Measurements from ENCODE around the gene SYNJ1. TPM values are rescaled to one million over a fixed set of nuclear protein-coding genes. Genes with fewer than 3 reads are reported as not detected.

Gene SYNJ1
- total and polyA plus RNA-seq, 9 of the 15 experiments (the other 6 are each of a cell fraction or from before 2014, with no cell fraction given) = 2.4 to 10.6 (median 5.6) TPM

- TF ChIP-seq THRA (IDR thresholded peaks at IDR 0.05) = no peak
- no peak for TF ChIP-seq SREBF1 (IDR thresholded peaks at IDR 0.05; ENCODE audit: borderline replicate concordance, low read depth, low read length)
- TF ChIP-seq MCM2 (IDR thresholded peaks at IDR 0.05; ENCODE audit: low read depth) = no peak
- 0 out of 2 replicates have a peak, but pooled peaks have one; percentile 31 for TF ChIP-seq ZNF766 (CRISPR knock-in tag; conservative IDR thresholded peaks at IDR 0.05)
- no peak for TF ChIP-seq ZNF778 (CRISPR knock-in tag; IDR thresholded peaks at IDR 0.05)
- no peak for TF ChIP-seq REST (IDR thresholded peaks at IDR 0.05; ENCODE audit: borderline replicate concordance)
- no peak for TF ChIP-seq REST (CRISPR knock-in tag; IDR thresholded peaks at IDR 0.05; ENCODE audit: low read depth)
- TF ChIP-seq FOXJ2 (tag; IDR thresholded peaks at IDR 0.05) = 0 out of 2 replicates have a peak, but pooled peaks have one; percentile 34
- TF ChIP-seq ATF3 (IDR thresholded peaks at IDR 0.05) = no peak
- TF ChIP-seq ATF3 (CRISPR knock-in tag; conservative IDR thresholded peaks at IDR 0.05) = no peak
- TF ChIP-seq KLF13 (tag; IDR thresholded peaks at IDR 0.05; ENCODE audit: borderline replicate concordance, low read depth) = no peak
- TF ChIP-seq TRIM25 (IDR thresholded peaks at IDR 0.05; ENCODE audit: borderline replicate concordance) = peak; percentile 41; the same call in 1 of the 2 replicates
- peak; percentile 60 for TF ChIP-seq CBFA2T3 (IDR thresholded peaks at IDR 0.05)
- no peak for TF ChIP-seq ADNP (tag; IDR thresholded peaks at IDR 0.05)
- TF ChIP-seq ELF4 (CRISPR knock-in tag; IDR thresholded peaks at IDR 0.05) = no peak
- no peak for TF ChIP-seq ZNF354B (CRISPR knock-in tag; IDR thresholded peaks at IDR 0.05)
- TF ChIP-seq SPI1 (IDR thresholded peaks at IDR 0.05; ENCODE audit: borderline replicate concordance, low read depth, low read length) = no peak
Measured at GRCh38 chr21:32613436-32614043, 114.3 kb downstream of the SYNJ1 start (continued).

Data from K562 (cell line).